Esophagus muscularis mucosa (tissue), 4 donors: ENCODE results near the gene COX6A2. TPM values are rescaled to one million over a fixed set of nuclear protein-coding genes. Genes with fewer than 3 reads are reported as not detected.

Experiments
- DNase-seq: peaks from one replicate; pipeline ENCODE4 v3.0.0-alpha.2; 2017; ENCODE audit errors: extremely low spot score
- H3K27ac ChIP-seq, 4 donors: fragments of 200-600 bp; sonication (generic); replicated peaks in 1 of 4; 1 replicate in 3 of 4; 2 replicates in 1 of 4; pipeline ENCODE4 v1.5.1; 2016 to 2019; ENCODE audit warnings: mild to moderate bottlenecking in 1 of 4
- H3K27me3 ChIP-seq, 4 donors: fragments of 200-600 bp; sonication (generic); one replicate each; pipeline versions ENCODE4 v1.5.1 to v1.6.0; 2016 to 2019
- H3K36me3 ChIP-seq, 4 donors: fragments of 200-600 bp; sonication (generic); one replicate each; pipeline ENCODE4 v1.5.1; 2016 to 2019
- H3K4me1 ChIP-seq, 4 donors: fragments of 200-600 bp; sonication (generic); one replicate each; pipeline ENCODE4 v1.5.1; 2016 to 2019
- H3K4me3 ChIP-seq, 4 donors: fragments of 200-600 bp; sonication (generic); 1 replicate in 2 of 4; 2 replicates in 2 of 4; pipeline ENCODE4 v1.5.1; 2016 to 2019; ENCODE audit warnings: mild to moderate bottlenecking in 4 of 4, moderate library complexity in 1 of 4
- H3K9me3 ChIP-seq, 4 donors: fragments of 200-600 bp; sonication (generic); 1 replicate in 3 of 4; 2 replicates in 1 of 4; pipeline ENCODE4 v1.5.1; 2016 to 2019
- CTCF ChIP-seq, 3 experiments: fragments of 200-600 bp in 2 of 3; fragments of 450-650 bp in 1 of 3; sonication (generic) in 2 of 3; IDR thresholded peaks; one replicate each; pipeline ENCODE4 v1.5.1; 2017 to 2019; ENCODE audit warnings: antibody characterized with exemption in 3 of 3, mild to moderate bottlenecking in 2 of 3, moderate library complexity in 1 of 3
- EP300 ChIP-seq: sonication (generic); formaldehyde crosslinking; IDR thresholded peaks from one replicate; pipeline ENCODE4 v1.6.1; 2017; ENCODE audit warnings: antibody characterized with exemption
- POLR2A ChIP-seq: fragments of 450-650 bp; IDR thresholded peaks from one replicate; pipeline ENCODE4 v1.6.1; 2017; ENCODE audit warnings: antibody characterized with exemption, moderate library complexity, mild to moderate bottlenecking, low read depth
- POLR2AphosphoS5 ChIP-seq, 2 donors: sonication (generic); formaldehyde crosslinking; IDR thresholded peaks; one replicate each; pipeline ENCODE4 v1.6.1; 2017; ENCODE audit warnings: antibody characterized with exemption in 2 of 2
- WGBS: methylation state at CpG from one replicate; pipeline ENCODE4 v1.1.5; 2018; 5-methylcytosine and 5-hydroxymethylcytosine counted together
- intact Hi-C: fragments of 100-400 bp; cut with DNase I; formaldehyde crosslinking; loops from one replicate; pipeline ENCODE4 v1.15.1; 2023
- total RNA-seq, 4 donors: library from RNA; depleted of rRNA; stranded (reverse); fragments of >200 nt; gene quantifications; one replicate each; pipeline versions ENCODE4 v1.1.0 to v1.2.1, GENCODE V29; 2016

COX6A2 gene
- total RNA-seq, 4 donors from 2014 or later = 1.3 TPM; not detected in 3

- H3K36me3 ChIP-seq = no peaks in the 10 kb centered on the region
- H3K9me3 ChIP-seq = no peaks in the 10 kb centered on the region
- intact Hi-C loops = no loop called here
- H3K4me3 ChIP-seq = no peak overlapping the region
- H3K27ac ChIP-seq = no peak overlapping the region
- no peaks in the 10 kb centered on the region for H3K4me1 ChIP-seq
- peaks cover 0 to 51% (median 2%) of the 10 kb centered on the region in 4 donors for H3K27me3 ChIP-seq
- WGBS = 22% methylated on average over 14 of the region's 14 CpGs
- TF ChIP-seq CTCF (IDR thresholded peaks at IDR 0.05) (peak; percentile 29 to 51 (median 34)), POLR2A (no peak)
- peak; percentile 94 for DNase-seq
These were observed 45.5 kb downstream of the COX6A2 start for GRCh38 chr16:31382485-31383161.

- TF ChIP-seq POLR2AphosphoS5 (IDR thresholded peaks at IDR 0.05) (no peak), EP300 (no peak), CTCF (IDR thresholded peaks at IDR 0.05) (no peak), POLR2A (no peak)
- Histone ChIP-seq H3K9me3 (peaks cover 0 to 5% (median 1%) of the 10 kb centered on the region in 4 donors), H3K36me3 (no peaks in the 10 kb centered on the region), H3K4me3 (no peak overlapping the region), H3K27me3 (peaks cover 0 to 37% (median 2%) of the 10 kb centered on the region in 4 donors), H3K4me1 (no peaks in the 10 kb centered on the region), H3K27ac (no peak overlapping the region)
- 81% methylated on average over 11 of the region's 12 CpGs for WGBS
- intact Hi-C loops = no loop called here
- DNase-seq = no peak
These were observed 48.0 kb downstream of the COX6A2 start for GRCh38 chr16:31380201-31380600.

Other genes with a start within 250 kb of the COX6A2 start
- gene FUS, start 248.2 kb downstream of the COX6A2 start, total RNA-seq = 10 to 100 TPM; 24.0 to 45.1 (median 34.2) TPM
- 10 to 100 TPM; 14.5 to 28.9 (median 22.9) TPM for gene PYCARD, start 225.6 kb downstream of the COX6A2 start, total RNA-seq
- under 1 TPM in 2 of 4 donors, not detected in 2; under 0.01 to 0.84 TPM for gene TRIM72, start 214.2 kb downstream of the COX6A2 start, total RNA-seq
- not detected for gene PYDC1, start 211.2 kb downstream of the COX6A2 start, total RNA-seq
- 10 to 100 TPM; 12.2 to 25.2 (median 14.9) TPM for gene ITGAM, start 168.4 kb downstream of the COX6A2 start, total RNA-seq
- gene ITGAX, start 73.2 kb downstream of the COX6A2 start, total RNA-seq = 10 to 100 TPM in 1 of 4 donors, 1 to 10 TPM in 2, under 1 TPM in 1; 0.71 to 11.3 (median 3.4) TPM
- under 1 TPM in 1 of 4 donors, not detected in 3; 0.50 TPM for gene ITGAD, start 35.0 kb downstream of the COX6A2 start, total RNA-seq
- 1 to 10 TPM in 2 of 4 donors, under 1 TPM in 2; 0.50 to 1.9 (median 1.3) TPM for gene ZNF843, start 14.4 kb upstream of the COX6A2 start, total RNA-seq
- 10 to 100 TPM in 2 of 4 donors, 1 to 10 TPM in 2; 5.4 to 13.4 (median 9.9) TPM for gene ARMC5, start 31.1 kb upstream of the COX6A2 start, total RNA-seq
- gene TGFB1I1, start 43.8 kb upstream of the COX6A2 start, total RNA-seq = 100 to 1,000 TPM; 255 to 471 (median 274) TPM
- gene SLC5A2, start 54.8 kb upstream of the COX6A2 start, total RNA-seq = under 1 TPM in 3 of 4 donors, not detected in 1; 0.13 to 0.66 (median 0.34) TPM
- 10 to 100 TPM; 32.4 to 51.3 (median 43.6) TPM for gene RUSF1, start 80.0 kb upstream of the COX6A2 start, total RNA-seq
- gene AHSP, start 99.5 kb upstream of the COX6A2 start, total RNA-seq = 1 to 10 TPM in 1 of 4 donors, not detected in 3; 1.2 TPM